GM23338 (cell line): ENCODE measurements around the gene CD7. TPM values are rescaled to one million over a fixed set of nuclear protein-coding genes. Genes with fewer than 3 reads are reported as not detected.

ENCODE experiments used
- ATAC-seq: fragments of 200-7000 bp; cut with Tn5 transposase; 3 replicates; pipeline ENCODE4 v1.9.1; 2020
- DNase-seq: peaks from one replicate; pipeline ENCODE4 v3.0.0-alpha.2; 2015; ENCODE audit warnings: low spot score
- H2AFZ ChIP-seq: fragments of 200-600 bp; sonication (generic); 2 replicates; pipeline ENCODE4 v1.8.0; 2016; ENCODE audit warnings: antibody characterized with exemption, mild to moderate bottlenecking, moderate library complexity
- H3F3A ChIP-seq: fragments of 200-600 bp; sonication (generic); replicated peaks from 2 replicates; pipeline ENCODE4 v1.8.0; 2017; ENCODE audit warnings: antibody characterized with exemption, mixed run types, low read depth
- H3K27ac ChIP-seq: fragments of 200-600 bp; sonication (generic); 2 replicates; pipeline ENCODE4 v1.6.1; 2016; ENCODE audit warnings: low read depth
- H3K27me3 ChIP-seq: fragments of 200-600 bp; sonication (generic); 2 replicates; pipeline ENCODE4 v1.8.0; 2016; ENCODE audit warnings: mild to moderate bottlenecking, mixed run types, moderate library complexity; ENCODE audit not compliant: insufficient read depth
- H3K36me3 ChIP-seq: fragments of 200-600 bp; sonication (generic); 2 replicates; pipeline ENCODE4 v1.8.0; 2016; ENCODE audit warnings: mild to moderate bottlenecking; ENCODE audit not compliant: insufficient read depth
- H3K4me1 ChIP-seq: fragments of 200-600 bp; sonication (generic); 2 replicates; pipeline ENCODE4 v1.8.0; 2016; ENCODE audit warnings: mild to moderate bottlenecking, moderate library complexity; ENCODE audit not compliant: insufficient read depth
- H3K4me2 ChIP-seq: fragments of 200-600 bp; sonication (generic); 2 replicates; pipeline ENCODE4 v1.7.1; 2017; ENCODE audit warnings: mixed run types
- H3K4me3 ChIP-seq: fragments of 200-600 bp; sonication (generic); 2 replicates; pipeline ENCODE4 v1.6.1; 2016; ENCODE audit warnings: mixed run types
- H3K79me2 ChIP-seq: fragments of 200-600 bp; sonication (generic); replicated peaks from 2 replicates; pipeline ENCODE4 v1.8.0; 2017; ENCODE audit warnings: mild to moderate bottlenecking; ENCODE audit not compliant: insufficient read depth
- H3K9me2 ChIP-seq: fragments of 200-600 bp; sonication (generic); 2 replicates; pipeline ENCODE4 v1.8.0; 2017; ENCODE audit not compliant: insufficient read depth
- H4K20me1 ChIP-seq: fragments of 200-600 bp; sonication (generic); replicated peaks from 2 replicates; pipeline ENCODE4 v1.8.0; 2017; ENCODE audit warnings: mild to moderate bottlenecking; ENCODE audit not compliant: insufficient read depth
- H3K27ac Mint-ChIP-seq: 2 replicates; pipeline ENCODE4 v1.8.0; 2020; ENCODE audit warnings: inconsistent platforms, mild to moderate bottlenecking, moderate library complexity, mixed read lengths
- H3K27me3 Mint-ChIP-seq: 3 replicates; pipeline ENCODE4 v1.8.0; 2022; ENCODE audit warnings: low read depth, mild to moderate bottlenecking, moderate library complexity, mixed read lengths, inconsistent platforms; ENCODE audit not compliant: insufficient read depth, poor library complexity
- H3K36me3 Mint-ChIP-seq: 3 replicates; pipeline ENCODE4 v1.8.0; 2021; ENCODE audit warnings: low read depth, mild to moderate bottlenecking, inconsistent platforms, moderate library complexity, mixed read lengths
- H3K4me1 Mint-ChIP-seq: 3 replicates; pipeline ENCODE4 v1.8.0; 2020; ENCODE audit warnings: mild to moderate bottlenecking, inconsistent platforms, mixed read lengths
- H3K4me3 Mint-ChIP-seq: 3 replicates; pipeline ENCODE4 v1.8.0; 2021; ENCODE audit warnings: moderate library complexity, mild to moderate bottlenecking, inconsistent platforms, mixed read lengths
- H3K9me3 Mint-ChIP-seq: 3 replicates; pipeline ENCODE4 v1.8.0; 2020; ENCODE audit warnings: moderate library complexity, mild to moderate bottlenecking, inconsistent platforms, mixed read lengths
- CREB1 ChIP-seq: fragments of 250-450 bp; sonication (Bioruptor Pico); IDR thresholded peaks from 2 replicates; pipeline ENCODE4 v1.5.0; 2020; ENCODE audit warnings: low read depth, mild to moderate bottlenecking, moderate library complexity
- CTCF ChIP-seq, 2 experiments: fragments of 200-600 bp in 1 of 2; sonication (generic) in 1 of 2; conservative IDR thresholded peaks; 2 replicates each; pipeline versions ENCODE4 v1.5.1 to v1.6.1; 2016 to 2017; ENCODE audit warnings: antibody characterized with exemption in 2 of 2, low read depth in 2 of 2, mild to moderate bottlenecking in 2 of 2, moderate library complexity in 1 of 2
- ETS1 ChIP-seq: IDR thresholded peaks from 2 replicates; pipeline ENCODE4 v1.6.1; 2016; ENCODE audit warnings: antibody characterized with exemption
- EZH2 ChIP-seq: fragments of 200-600 bp; sonication (generic); IDR thresholded peaks from one replicate; pipeline ENCODE4 v1.8.0; 2017; ENCODE audit warnings: antibody characterized with exemption, mild to moderate bottlenecking, low read depth; ENCODE audit not compliant: unreplicated experiment
- EZH2phosphoT487 ChIP-seq: fragments of 200-600 bp; sonication (generic); IDR thresholded peaks from one replicate; pipeline ENCODE4 v1.8.1; 2018; ENCODE audit warnings: antibody characterized with exemption; ENCODE audit not compliant: unreplicated experiment
- JUNB ChIP-seq: IDR thresholded peaks from one replicate; pipeline ENCODE4 v1.6.1; 2016; ENCODE audit warnings: antibody characterized with exemption; ENCODE audit not compliant: unreplicated experiment
- NANOG ChIP-seq: IDR thresholded peaks from 2 replicates; pipeline ENCODE4 v1.6.1; 2016; ENCODE audit warnings: antibody characterized with exemption, borderline replicate concordance
- POLR2AphosphoS5 ChIP-seq: IDR thresholded peaks from 2 replicates; pipeline ENCODE4 v1.6.1; 2016; ENCODE audit warnings: antibody characterized with exemption, low read depth
- REST ChIP-seq: IDR thresholded peaks from one replicate; pipeline ENCODE4 v1.6.1; 2018; ENCODE audit warnings: antibody characterized with exemption; ENCODE audit not compliant: unreplicated experiment
- STAT1 ChIP-seq: IDR thresholded peaks from one replicate; pipeline ENCODE4 v1.6.1; 2016; ENCODE audit warnings: antibody characterized with exemption; ENCODE audit not compliant: unreplicated experiment
- polyA plus RNA-seq: library from polyadenylated mRNA; unstranded; fragments of >200 nt; fragmentation: Nextera tagmentation; extraction: Ambion mirVana; gene quantifications from 2 replicates; pipeline ENCODE4 v1.2.1, GENCODE V29; 2016
- total RNA-seq: library from RNA; depleted of rRNA; stranded (reverse); fragments of >200 nt; shearing (Covaris generic); gene quantifications from 2 replicates; pipeline ENCODE4 v1.2.3, GENCODE V29; 2014

The CD7 gene
- total and polyA plus RNA-seq, 2 experiments from 2014 or later, result 0.42 to 0.44 TPM

GRCh38 chr17:82287013-82287867, 30.2 kb downstream of the CD7 start:
- no peaks in the 10 kb centered on the region for H4K20me1 ChIP-seq
- no peak overlapping the region for H3K4me3 ChIP-seq
- peaks cover 7% of the 10 kb centered on the region; the same call in 1 of the 2 replicates for H3F3A ChIP-seq
- no peak overlapping the region for H3K27ac ChIP-seq
- Mint-ChIP-seq H3K27me3 (peaks cover 4% of the 10 kb centered on the region), H3K9me3 (no peaks in the 10 kb centered on the region; the same call in 2 of the 3 replicates), H3K4me1 (peaks cover 5% of the 10 kb centered on the region; the same call in 1 of the 3 replicates), H3K27ac (no peak overlapping the region), H3K4me3 (no peak overlapping the region), H3K36me3 (no peaks in the 10 kb centered on the region; the same call in 2 of the 3 replicates)
- no peak for TF ChIP-seq EZH2phosphoT487
- TF ChIP-seq STAT1, result no peak
- no peak for TF ChIP-seq NANOG
- no peak for TF ChIP-seq EZH2
- H3K79me2 ChIP-seq, result 0 out of 2 replicates have a peak, but pooled peaks cover 3% of the 10 kb centered on the region
- no peak overlapping the region for H2AFZ ChIP-seq
- H3K27me3 ChIP-seq, result no peaks in the 10 kb centered on the region
- no peak for DNase-seq
- no peaks in the 10 kb centered on the region for H3K36me3 ChIP-seq
- H3K4me2 ChIP-seq, result no peak overlapping the region
- H3K9me2 ChIP-seq, result no peaks in the 10 kb centered on the region
- no peak for ATAC-seq
- no peaks in the 10 kb centered on the region for H3K4me1 ChIP-seq

- peaks cover 5% of the 10 kb centered on the region; the same call in 1 of the 3 replicates for H3K4me1 Mint-ChIP-seq
- TF ChIP-seq POLR2AphosphoS5, result no peak
- TF ChIP-seq CTCF (conservative IDR thresholded peaks at IDR 0.05; ENCODE audit: low read depth in 2 of 2), result no peak
- TF ChIP-seq CREB1 (CRISPR knock-in tag), result no peak
- no peak for TF ChIP-seq ETS1
- TF ChIP-seq REST, result no peak
- no peak for TF ChIP-seq JUNB
Measured at GRCh38 chr17:82285141-82285540, 32.3 kb downstream of the CD7 start.

More at GRCh38 chr17:82285141-82285540, 32.3 kb downstream of the CD7 start:
- Histone ChIP-seq H3K36me3 (no peaks in the 10 kb centered on the region), H3K4me1 (no peaks in the 10 kb centered on the region), H3K27ac (no peak overlapping the region), H2AFZ (0 out of 2 replicates have a peak overlapping the region, but pooled peaks have one; percentile 69), H4K20me1 (no peaks in the 10 kb centered on the region), H3K9me2 (no peaks in the 10 kb centered on the region), H3F3A (0 out of 2 replicates have a peak, but pooled peaks cover 3% of the 10 kb centered on the region), H3K4me3 (no peak overlapping the region), H3K79me2 (no peaks in the 10 kb centered on the region), H3K4me2 (no peak overlapping the region), H3K27me3 (no peaks in the 10 kb centered on the region)
- Mint-ChIP-seq H3K27ac (no peak overlapping the region), H3K4me3 (no peak overlapping the region), H3K27me3 (peaks cover 7% of the 10 kb centered on the region), H3K9me3 (no peaks in the 10 kb centered on the region; the same call in 2 of the 3 replicates), H3K36me3 (no peaks in the 10 kb centered on the region; the same call in 2 of the 3 replicates)
- DNase-seq (no peak), ATAC-seq (no peak)
